Stomach (tissue), 9 donors: ENCODE measurements around the gene RGS19. TPM values are rescaled to one million over a fixed set of nuclear protein-coding genes. Genes with fewer than 3 reads are reported as not detected.
A peak's percentile ranks its signal among the peaks of the same experiment; 100 is the strongest.

Experiments used
- DNase-seq, 2 donors: peaks; one replicate each; pipeline versions ENCODE4 v3.0.0 to v3.0.0-alpha.2; 2013 to 2019
- H3K27ac ChIP-seq, 5 donors: fragments of 200-600 bp in 4 of 5; sonication (generic) in 4 of 5; one replicate each; pipeline ENCODE4 v1.5.1; 2013 to 2019; ENCODE audit warnings: mild to moderate bottlenecking in 1 of 5, moderate library complexity in 1 of 5
- H3K27me3 ChIP-seq, 3 donors: fragments of 200-600 bp; sonication (generic); one replicate each; pipeline ENCODE4 v1.5.1; 2017 to 2019; ENCODE audit warnings: mixed run types in 1 of 3
- H3K36me3 ChIP-seq, 4 donors: fragments of 200-600 bp; sonication (generic); 1 replicate in 3 of 4; 2 replicates in 1 of 4; pipeline ENCODE4 v1.5.1; 2016 to 2019
- H3K4me1 ChIP-seq, 4 donors: fragments of 200-600 bp; sonication (generic); one replicate each; pipeline ENCODE4 v1.5.1; 2016 to 2019
- H3K4me3 ChIP-seq, 4 donors: fragments of 200-600 bp; sonication (generic) in 3 of 4; one replicate each; pipeline ENCODE4 v1.5.1; 2016 to 2019; ENCODE audit warnings: mild to moderate bottlenecking in 1 of 4
- H3K9me3 ChIP-seq, 4 donors: fragments of 200-600 bp; sonication (generic); one replicate each; pipeline ENCODE4 v1.5.1; 2016 to 2019
- CTCF ChIP-seq, 7 experiments: fragments of 450-650 bp in 4 of 7; fragments of 200-600 bp in 3 of 7; sonication (generic) in 3 of 7; IDR thresholded peaks; one replicate each; pipeline ENCODE4 v1.5.1; 2016 to 2019; ENCODE audit warnings: antibody characterized with exemption in 7 of 7, control low read depth in 2 of 7, mild to moderate bottlenecking in 1 of 7
- EP300 ChIP-seq: sonication (generic); formaldehyde crosslinking; IDR thresholded peaks from one replicate; pipeline ENCODE4 v1.6.1; 2017; ENCODE audit warnings: antibody characterized with exemption
- POLR2A ChIP-seq, 4 donors: fragments of 450-650 bp; IDR thresholded peaks; one replicate each; pipeline ENCODE4 v1.6.1; 2016; ENCODE audit warnings: antibody characterized with exemption in 4 of 4, control low read depth in 2 of 4, mild to moderate bottlenecking in 1 of 4, moderate library complexity in 1 of 4
- POLR2AphosphoS5 ChIP-seq, 3 donors: sonication (generic); formaldehyde crosslinking; IDR thresholded peaks; one replicate each; pipeline ENCODE4 v1.6.1; 2016; ENCODE audit warnings: antibody characterized with exemption in 3 of 3
- WGBS, 5 donors: extraction: QIAGEN DNeasy Blood & Tissue Kit in 3 of 5; methylation state at CpG; one replicate each; pipeline versions ENCODE4 v1.1.5 to v1.1.7; 2013 to 2018; 5-methylcytosine and 5-hydroxymethylcytosine counted together
- intact Hi-C: fragments of 100-400 bp; cut with DNase I; formaldehyde crosslinking; loops from one replicate; pipeline ENCODE4 v1.15.1; 2023; ENCODE audit warnings: low total_unique reads
- polyA plus RNA-seq, 3 donors: library from polyadenylated mRNA; stranded (reverse); fragments of 200-250 nt; gene quantifications; one replicate each; pipeline ENCODE4 v1.2.3, GENCODE V29; 2013
- total RNA-seq, 5 donors: library from RNA; depleted of rRNA; stranded (reverse); fragments of >200 nt; gene quantifications; one replicate each; pipeline versions ENCODE4 v1.1.0 to v1.2.3, GENCODE V29; 2014 to 2016
- donor health status: healthy with polysubstance abuse.
- donor health status: Bipolar disorder and iron deficiency.
- donor health status: healthy.

The RGS19 gene
- total and polyA plus RNA-seq, 8 donors, result 3.1 to 17.2 (median 10.1) TPM; not detected in 3

GRCh38 chr20:64051561-64052325 is 27.6 kb downstream of the RGS19 start:
- 63 to 81% (median 73%) methylated on average over 6 to 15 of the region's 15 CpGs for WGBS, 5 donors
- intact Hi-C loops, result no loop called here
- DNase-seq, result no peak
- no peak overlapping the region for H3K4me3 ChIP-seq
- peak overlapping the region; percentile 3 to 79 (median 67) for H3K27ac ChIP-seq
- TF ChIP-seq POLR2AphosphoS5 (IDR thresholded peaks at IDR 0.05), result peak in 2 of 3 donors; percentile 40 to 66
- no peak for TF ChIP-seq EP300
- H3K4me1 ChIP-seq, result peaks cover 17 to 31% (median 19%) of the 10 kb centered on the region in 4 donors
- H3K36me3 ChIP-seq, result no peaks in the 10 kb centered on the region
- peaks cover 25 to 100% (median 73%) of the 10 kb centered on the region in 3 donors for H3K27me3 ChIP-seq
- no peaks in the 10 kb centered on the region for H3K9me3 ChIP-seq

GRCh38 chr20:64051033-64051452 is 28.3 kb downstream of the RGS19 start:
- Histone ChIP-seq H3K27me3 (peaks cover 27 to 100% (median 74%) of the 10 kb centered on the region in 3 donors), H3K4me1 (peaks cover 17 to 31% (median 19%) of the 10 kb centered on the region in 4 donors), H3K4me3 (no peak overlapping the region), H3K9me3 (no peaks in the 10 kb centered on the region), H3K27ac (peak overlapping the region; percentile 25 to 79 (median 66)), H3K36me3 (no peaks in the 10 kb centered on the region)
- 70 to 84% (median 73%) methylated on average over 6 to 11 of the region's 11 CpGs for WGBS, 5 donors
- intact Hi-C loops, result no loop called here
- DNase-seq, result no peak
- no peak for TF ChIP-seq CTCF (IDR thresholded peaks at IDR 0.05)

GRCh38 chr20:64050261-64051032 is 28.9 kb downstream of the RGS19 start:
- Histone ChIP-seq H3K4me1 (peaks cover 17 to 28% (median 19%) of the 10 kb centered on the region in 4 donors), H3K27ac (peak overlapping the region; percentile 18 to 79 (median 66)), H3K36me3 (no peaks in the 10 kb centered on the region), H3K9me3 (no peaks in the 10 kb centered on the region), H3K27me3 (peaks cover 30 to 100% (median 73%) of the 10 kb centered on the region in 3 donors), H3K4me3 (peak overlapping the region in 3 of 4 donors; percentile 21 to 47 (median 23))
- TF ChIP-seq POLR2AphosphoS5 (IDR thresholded peaks at IDR 0.05), result no peak
- TF ChIP-seq POLR2A (IDR thresholded peaks at IDR 0.05), result no peak
- TF ChIP-seq EP300, result no peak
- TF ChIP-seq CTCF (IDR thresholded peaks at IDR 0.05), result no peak
- intact Hi-C loops, result no loop called here
- DNase-seq, result no peak
- 73 to 78% (median 75%) methylated on average over 16 to 23 of the region's 23 CpGs for WGBS, 5 donors

GRCh38 chr20:64049878-64050260 is 29.4 kb downstream of the RGS19 start:
- H3K9me3 ChIP-seq, result no peaks in the 10 kb centered on the region
- intact Hi-C loops, result no loop called here
- no peaks in the 10 kb centered on the region for H3K36me3 ChIP-seq
- WGBS, 5 donors, result 15 to 47% (median 25%) methylated on average over 2 to 16 of the region's 16 CpGs
- H3K27me3 ChIP-seq, result peaks cover 33 to 100% (median 76%) of the 10 kb centered on the region in 3 donors
- peak overlapping the region; percentile 21 to 47 (median 30) for H3K4me3 ChIP-seq
- peaks cover 17 to 24% (median 19%) of the 10 kb centered on the region in 4 donors for H3K4me1 ChIP-seq
- H3K27ac ChIP-seq, result peak overlapping the region; percentile 18 to 79 (median 66)
- DNase-seq, result no peak
- TF ChIP-seq POLR2A (IDR thresholded peaks at IDR 0.05) (no peak), POLR2AphosphoS5 (IDR thresholded peaks at IDR 0.05) (no peak), EP300 (no peak), CTCF (IDR thresholded peaks at IDR 0.05) (no peak)
